GM18861 (cell line): ENCODE results near the gene BRSK1.

Experiments used
- ATAC-seq: cut with Tn5 transposase; IDR thresholded peaks from one replicate; pipeline ENCODE4 v1.9.1; 2021; ENCODE audit not compliant: unreplicated experiment

Gene BRSK1

DNA sequence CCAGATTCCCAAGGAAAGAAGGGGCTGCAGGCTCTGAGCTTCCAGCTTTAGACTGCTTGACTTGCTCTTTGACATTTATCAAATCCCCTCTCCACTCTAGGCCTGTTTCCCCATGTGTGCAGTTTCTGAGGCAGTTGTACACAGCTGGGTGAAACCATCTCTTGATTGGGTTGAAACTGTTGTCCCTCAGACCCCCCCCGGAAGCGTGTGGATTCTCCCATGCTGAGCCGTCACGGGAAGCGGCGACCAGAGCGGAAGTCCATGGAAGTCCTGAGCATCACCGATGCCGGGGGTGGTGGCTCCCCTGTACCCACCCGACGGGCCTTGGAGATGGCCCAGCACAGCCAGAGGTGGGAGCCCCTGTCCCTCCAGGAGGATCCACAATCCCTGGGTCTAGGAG, 19.7 kb downstream of the BRSK1 start:
- no peak for ATAC-seq

DNA sequence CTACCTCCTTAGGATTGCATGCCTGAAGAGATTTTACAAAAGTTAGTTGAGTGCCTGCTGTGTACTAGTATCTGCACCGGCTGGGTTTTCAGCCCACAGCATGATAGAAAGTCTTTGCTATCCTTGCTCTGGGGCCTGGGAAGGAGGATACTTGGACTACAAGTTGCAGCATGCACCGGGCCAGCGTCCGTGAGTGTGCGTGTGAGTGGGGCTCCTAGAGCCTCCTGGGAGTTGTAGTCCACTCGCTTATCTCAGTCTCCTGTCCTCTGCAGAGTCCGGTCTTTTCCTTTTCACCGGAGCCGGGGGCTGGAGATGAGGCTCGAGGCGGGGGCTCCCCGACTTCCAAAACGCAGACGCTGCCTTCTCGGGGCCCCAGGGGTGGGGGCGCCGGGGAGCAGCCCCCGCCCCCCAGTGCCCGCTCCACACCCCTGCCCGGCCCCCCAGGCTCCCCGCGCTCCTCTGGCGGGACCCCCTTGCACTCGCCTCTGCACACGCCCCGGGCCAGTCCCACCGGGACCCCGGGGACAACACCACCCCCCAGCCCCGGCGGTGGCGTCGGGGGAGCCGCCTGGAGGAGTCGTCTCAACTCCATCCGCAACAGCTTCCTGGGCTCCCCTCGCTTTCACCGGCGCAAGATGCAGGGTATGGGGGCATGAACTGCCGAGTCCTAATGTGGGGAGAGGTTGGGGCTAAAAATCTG, 20.6 kb downstream of the BRSK1 start:
- no peak for ATAC-seq

DNA sequence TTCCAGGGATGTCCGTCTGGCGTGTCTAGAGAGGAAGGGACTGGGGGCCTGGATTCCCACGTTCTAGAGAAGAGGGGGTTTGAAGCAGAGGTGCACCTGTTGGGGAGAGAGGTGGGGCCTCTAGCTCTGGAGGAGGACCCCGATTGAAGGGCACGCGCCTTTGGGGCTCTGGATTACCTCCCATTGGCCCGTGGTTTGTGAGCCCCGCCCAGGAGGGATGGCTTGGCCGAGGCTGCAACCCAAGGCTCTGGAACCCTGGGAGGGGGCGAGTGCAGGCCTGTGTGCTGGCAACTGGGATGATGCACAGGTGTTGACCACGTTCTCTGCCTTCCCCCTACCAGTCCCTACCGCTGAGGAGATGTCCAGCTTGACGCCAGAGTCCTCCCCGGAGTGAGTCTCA, 21.2 kb downstream of the BRSK1 start:
- ATAC-seq, result no peak

DNA sequence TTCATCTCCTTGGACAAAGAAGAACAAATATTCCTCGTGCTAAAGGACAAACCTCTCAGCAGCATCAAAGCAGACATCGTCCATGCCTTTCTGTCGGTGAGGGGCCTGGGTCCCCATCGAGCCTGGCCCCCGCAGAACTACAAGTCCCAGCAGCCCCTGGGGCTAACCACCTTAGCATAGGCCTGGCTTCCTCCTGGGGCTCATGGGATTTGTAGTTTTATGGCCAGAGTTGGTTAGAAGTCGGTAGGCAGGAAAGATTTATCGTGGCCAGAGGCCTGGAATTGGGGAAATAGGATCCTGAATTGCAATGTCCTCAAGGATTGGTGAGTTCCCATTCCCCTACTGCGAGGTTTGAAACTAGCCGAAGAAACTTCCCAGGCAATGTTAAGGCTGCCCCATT, 21.7 kb downstream of the BRSK1 start:
- ATAC-seq, result no peak

DNA sequence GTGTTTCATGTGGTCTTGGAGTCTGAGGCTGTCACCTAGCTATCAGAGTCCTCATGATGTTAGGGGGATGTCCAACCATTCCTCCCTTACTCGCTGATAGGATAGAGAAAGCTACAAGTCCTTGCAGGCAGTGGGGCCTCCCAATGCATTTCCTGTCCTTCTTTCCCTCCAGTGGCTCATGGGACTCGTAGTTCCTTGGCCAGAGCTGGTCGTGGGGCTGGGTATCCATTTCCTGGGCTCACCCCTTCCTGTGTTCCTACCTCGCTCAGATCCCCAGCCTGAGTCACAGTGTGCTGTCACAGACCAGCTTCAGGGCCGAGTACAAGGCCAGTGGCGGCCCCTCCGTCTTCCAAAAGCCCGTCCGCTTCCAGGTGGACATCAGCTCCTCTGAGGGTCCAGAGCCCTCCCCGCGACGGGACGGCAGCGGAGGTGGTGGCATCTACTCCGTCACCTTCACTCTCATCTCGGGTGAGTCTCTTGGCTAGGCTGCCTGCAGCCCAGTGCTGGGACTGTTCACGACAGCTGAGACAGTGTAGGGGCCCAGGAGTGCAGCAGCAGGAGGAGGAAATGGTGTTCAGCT, 22.3 kb downstream of the BRSK1 start:
- ATAC-seq, result no peak

DNA sequence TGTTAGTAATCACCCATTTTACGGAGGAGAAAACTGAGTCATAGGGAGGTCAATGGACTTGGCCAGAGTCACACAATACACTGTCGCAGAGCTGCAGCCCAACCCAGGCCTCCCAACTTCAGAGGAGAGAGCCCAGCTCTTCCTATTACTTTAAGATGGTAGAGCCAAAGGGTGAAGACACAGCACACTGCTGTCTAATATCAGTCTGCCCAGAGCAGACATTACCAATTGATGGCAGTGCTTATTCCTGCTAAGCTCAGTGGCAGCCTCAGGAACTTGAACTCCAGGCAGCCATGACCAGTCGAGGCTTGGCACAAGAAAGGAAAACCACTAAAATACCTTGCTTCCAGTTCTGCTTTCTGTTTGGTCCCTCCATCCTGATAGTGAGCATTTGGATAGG, 22.9 kb downstream of the BRSK1 start:
- no peak for ATAC-seq

DNA sequence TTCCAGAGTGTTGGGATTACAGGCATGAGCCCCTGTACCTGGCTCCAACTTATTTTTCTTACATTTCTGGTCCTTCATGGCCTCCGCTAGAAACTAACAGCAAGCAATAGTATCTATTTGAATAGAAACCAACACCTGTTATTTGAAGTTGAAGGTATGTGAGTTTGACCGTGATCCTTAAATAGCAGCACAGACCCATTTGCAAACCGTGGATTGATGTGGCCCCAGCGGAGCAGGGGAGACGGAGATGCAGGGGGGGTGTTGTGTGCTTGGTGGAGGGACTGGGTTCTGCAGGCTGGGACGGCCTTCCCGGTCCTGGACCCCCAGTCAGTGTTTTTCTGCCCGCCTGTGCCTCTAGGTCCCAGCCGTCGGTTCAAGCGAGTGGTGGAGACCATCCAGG, 24.5 kb downstream of the BRSK1 start:
- ATAC-seq, result no peak

DNA sequence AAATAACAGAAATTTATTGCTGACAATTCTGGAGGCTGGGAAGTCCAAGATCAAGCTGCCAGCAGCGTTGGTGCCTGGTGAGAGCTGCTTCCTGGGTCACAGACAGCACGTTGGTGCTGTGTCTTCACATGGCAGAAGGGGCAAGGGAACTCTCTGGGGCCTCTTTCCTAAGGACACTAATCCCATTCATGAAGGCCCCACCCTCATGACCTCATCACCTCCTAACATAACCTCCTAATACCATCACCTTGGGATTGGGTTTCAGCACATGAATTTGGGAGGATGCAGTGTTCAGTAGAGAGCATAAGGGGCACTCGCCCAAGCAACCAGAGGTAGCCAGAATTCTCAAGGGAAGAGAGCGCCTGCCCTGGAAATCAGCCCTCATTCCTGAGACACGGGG, 25.7 kb downstream of the BRSK1 start:
- ATAC-seq, result no peak

- no peak for ATAC-seq
Measured at GRCh38 chr19:55310498-55310897, 26.7 kb downstream of the BRSK1 start.

GRCh38 chr19:55311397-55311796, 27.6 kb downstream of the BRSK1 start:
- no peak for ATAC-seq

DNA sequence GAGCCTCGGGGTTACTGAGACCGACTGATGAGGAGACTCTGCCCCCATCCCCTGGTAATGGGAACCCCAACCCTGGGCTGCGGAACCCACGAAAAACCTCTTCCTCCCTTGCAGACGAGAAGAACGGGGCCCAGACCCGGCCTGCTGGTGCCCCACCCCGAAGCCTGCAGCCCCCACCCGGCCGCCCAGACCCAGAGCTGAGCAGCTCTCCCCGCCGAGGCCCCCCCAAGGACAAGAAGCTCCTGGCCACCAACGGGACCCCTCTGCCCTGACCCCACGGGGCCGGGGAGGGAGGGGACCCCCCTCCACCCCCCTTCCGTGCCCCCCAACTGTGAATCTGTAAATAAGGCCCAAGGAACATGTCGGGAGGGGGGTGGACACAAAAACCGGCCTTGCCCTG, 28.0 kb downstream of the BRSK1 start:
- ATAC-seq, result no peak

GRCh38 chr19:55312621-55313512, 29.1 kb downstream of the BRSK1 start:
- no peak for ATAC-seq

DNA sequence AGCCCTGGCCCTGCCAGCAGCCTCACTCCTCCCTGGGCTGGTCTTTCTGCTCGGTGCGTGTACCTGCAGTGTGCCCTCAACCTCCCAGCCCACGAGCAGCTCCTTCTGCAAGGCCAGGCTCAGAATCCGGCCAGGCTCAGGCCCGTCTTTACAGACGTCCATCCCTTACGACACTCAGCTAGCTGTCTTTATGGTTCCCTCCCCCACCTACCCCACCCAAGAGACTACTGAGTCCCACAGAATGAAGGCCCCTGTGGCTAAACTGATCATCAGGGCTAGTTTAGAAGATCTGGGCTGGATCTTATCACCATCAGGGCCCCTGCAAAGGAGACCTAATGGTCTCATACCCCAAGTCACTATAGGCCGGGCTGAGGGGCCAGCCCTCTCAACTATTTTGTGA, 30.6 kb downstream of the BRSK1 start:
- ATAC-seq, result no peak

GRCh38 chr19:55315956-55316525, 32.2 kb downstream of the BRSK1 start:
- ATAC-seq, result no peak

- no peak for ATAC-seq
Measured at GRCh38 chr19:55316646-55317045, 32.8 kb downstream of the BRSK1 start.

- no peak for ATAC-seq
Measured at GRCh38 chr19:55319785-55320184, 36.0 kb downstream of the BRSK1 start.

GRCh38 chr19:55320844-55321419, 37.1 kb downstream of the BRSK1 start:
- ATAC-seq, result no peak

- ATAC-seq, result no peak
Measured at GRCh38 chr19:55321466-55322137, 37.8 kb downstream of the BRSK1 start.

DNA sequence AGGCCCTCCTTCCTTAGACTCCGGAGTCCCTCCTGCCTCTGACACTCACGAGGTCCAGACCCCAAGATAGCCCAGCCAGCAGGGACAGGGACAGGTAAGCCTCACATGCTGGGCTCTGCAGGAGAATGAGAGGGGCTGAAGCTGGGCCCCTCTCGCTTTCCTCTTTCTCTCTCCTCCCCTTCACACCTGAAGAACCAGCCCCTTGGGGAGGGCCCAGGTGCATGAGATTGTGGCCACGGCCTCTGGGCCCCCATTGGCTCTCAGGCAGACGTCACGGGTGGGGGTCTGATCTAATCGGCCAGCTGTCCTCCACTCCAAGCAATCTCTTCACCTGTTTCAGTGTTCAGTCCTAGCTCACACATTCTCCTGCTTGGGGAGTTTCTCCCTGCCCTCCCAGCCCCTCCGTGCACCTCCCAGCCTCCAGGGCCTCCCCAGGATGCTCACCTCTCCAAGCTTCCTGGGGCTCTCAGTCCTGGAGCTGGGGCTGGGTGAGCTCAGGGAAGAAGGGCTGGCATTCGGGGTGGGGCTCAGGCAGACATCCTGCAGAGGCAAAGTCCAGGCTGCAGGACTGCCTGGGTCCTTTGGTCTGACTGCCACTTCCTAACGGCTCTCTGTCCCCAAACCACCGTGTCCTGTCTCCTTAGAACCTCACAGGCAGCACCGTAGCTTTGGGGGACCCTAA, 38.5 kb downstream of the BRSK1 start:
- no peak for ATAC-seq

- no peak for ATAC-seq
Measured at GRCh38 chr19:55324662-55325061, 40.9 kb downstream of the BRSK1 start.
